Fibroblast of lung (primary cell): ENCODE results near the gene PLCB2. TPM values are rescaled to one million over a fixed set of nuclear protein-coding genes. Genes with fewer than 3 reads are reported as not detected.

Experiments used
- DNase-seq, 2 donors: peaks; one replicate each; pipeline versions ENCODE4 v3.0.0 to v3.0.0-alpha.2; 2010; ENCODE audit warnings: low read depth in 2 of 2
- H2AFZ ChIP-seq: 2 replicates; pipeline ENCODE4 v1.5.1; 2012; ENCODE audit warnings: low read length, control low read depth, inconsistent platforms
- H3K27ac ChIP-seq: 2 replicates; pipeline ENCODE4 v1.5.1; 2011; ENCODE audit warnings: low read length, control low read depth; ENCODE audit not compliant: insufficient read depth
- H3K27me3 ChIP-seq: 2 replicates; pipeline ENCODE4 v1.5.1; 2011; ENCODE audit warnings: mild to moderate bottlenecking, low read length; ENCODE audit not compliant: control insufficient read depth, insufficient read depth
- H3K36me3 ChIP-seq: 2 replicates; pipeline ENCODE4 v1.5.1; 2011; ENCODE audit warnings: low read length; ENCODE audit not compliant: control insufficient read depth, insufficient read depth
- H3K4me1 ChIP-seq: 2 replicates; pipeline ENCODE4 v1.5.1; 2011; ENCODE audit warnings: low read length; ENCODE audit not compliant: control insufficient read depth, insufficient read depth; ENCODE audit errors: extremely low read depth
- H3K4me2 ChIP-seq: 2 replicates; pipeline ENCODE4 v1.5.1; 2011; ENCODE audit warnings: low read length, control low read depth; ENCODE audit not compliant: insufficient read depth; ENCODE audit errors: extremely low read depth
- H3K4me3 ChIP-seq, 4 experiments: fragments of 200-600 bp in 1 of 4; sonication (generic) in 1 of 4; replicated peaks in 1 of 4; 2 replicates each; pipeline ENCODE4 v1.5.1; 2011 to 2016; ENCODE audit warnings: low read length in 4 of 4, low read depth in 3 of 4, mild to moderate bottlenecking in 3 of 4, control low read depth in 2 of 4, inconsistent platforms in 1 of 4, mixed read lengths in 1 of 4; ENCODE audit not compliant: insufficient read depth in 1 of 4; ENCODE audit errors: control extremely low read depth in 1 of 4
- H3K79me2 ChIP-seq: 2 replicates; pipeline ENCODE4 v1.5.1; 2012; ENCODE audit warnings: mild to moderate bottlenecking, low read length, inconsistent platforms; ENCODE audit not compliant: control insufficient read depth, insufficient read depth
- H3K9ac ChIP-seq: 2 replicates; pipeline ENCODE4 v1.5.1; 2011; ENCODE audit warnings: mild to moderate bottlenecking, low read length, control low read depth; ENCODE audit not compliant: insufficient read depth
- H3K9me3 ChIP-seq: 2 replicates; pipeline ENCODE4 v1.5.1; 2012; ENCODE audit warnings: low read depth, low read length; ENCODE audit not compliant: control insufficient read depth, insufficient read depth
- H4K20me1 ChIP-seq: 2 replicates; pipeline ENCODE4 v1.5.1; 2011; ENCODE audit warnings: low read length; ENCODE audit not compliant: control insufficient read depth, insufficient read depth; ENCODE audit errors: extremely low read depth
- CTCF ChIP-seq, 2 donors: IDR thresholded peaks in 1 of 2; conservative IDR thresholded peaks in 1 of 2; 1 replicate in 1 of 2; 2 replicates in 1 of 2; pipeline ENCODE4 v1.5.1; 2011 to 2012; ENCODE audit warnings: low read length in 2 of 2, control low read depth in 1 of 2, inconsistent platforms in 1 of 2, low read depth in 1 of 2, mild to moderate bottlenecking in 1 of 2
- EZH2 ChIP-seq: IDR thresholded peaks from 2 replicates; pipeline ENCODE4 v1.5.1; 2012; ENCODE audit warnings: low read length, control low read depth, mild to moderate bottlenecking; ENCODE audit errors: missing control alignments
- polyA minus RNA-seq: library from RNA; depleted of rRNA, polyadenylated mRNA; stranded (reverse); fragments of >200 nt; gene quantifications from 2 replicates; pipeline ENCODE4 v1.2.3, GENCODE V29; 2011; ENCODE audit warnings: low replicate concordance
- polyA plus RNA-seq, 2 donors: library from polyadenylated mRNA; depleted of rRNA in 1 of 2; stranded (reverse) in 1 of 2; unstranded in 1 of 2; fragments of >200 nt; gene quantifications; 2 replicates each; pipeline ENCODE4 v1.2.1, GENCODE V29; 2011 to 2012; ENCODE audit warnings: missing spikeins in 1 of 2
- total RNA-seq: library from RNA; depleted of rRNA; stranded (reverse); fragments of >200 nt; gene quantifications from 2 replicates; pipeline ENCODE4 v1.2.1, GENCODE V29; 2014

PLCB2 gene
- under 0.01 TPM in 2 replicates for total RNA-seq
- polyA plus RNA-seq: 0.33 and 0.40 TPM in 2 replicates
- polyA plus RNA-seq (2012): 0.35 and 0.68 TPM in 2 replicates
- not detected in 2 replicates for polyA minus RNA-seq

DNA sequence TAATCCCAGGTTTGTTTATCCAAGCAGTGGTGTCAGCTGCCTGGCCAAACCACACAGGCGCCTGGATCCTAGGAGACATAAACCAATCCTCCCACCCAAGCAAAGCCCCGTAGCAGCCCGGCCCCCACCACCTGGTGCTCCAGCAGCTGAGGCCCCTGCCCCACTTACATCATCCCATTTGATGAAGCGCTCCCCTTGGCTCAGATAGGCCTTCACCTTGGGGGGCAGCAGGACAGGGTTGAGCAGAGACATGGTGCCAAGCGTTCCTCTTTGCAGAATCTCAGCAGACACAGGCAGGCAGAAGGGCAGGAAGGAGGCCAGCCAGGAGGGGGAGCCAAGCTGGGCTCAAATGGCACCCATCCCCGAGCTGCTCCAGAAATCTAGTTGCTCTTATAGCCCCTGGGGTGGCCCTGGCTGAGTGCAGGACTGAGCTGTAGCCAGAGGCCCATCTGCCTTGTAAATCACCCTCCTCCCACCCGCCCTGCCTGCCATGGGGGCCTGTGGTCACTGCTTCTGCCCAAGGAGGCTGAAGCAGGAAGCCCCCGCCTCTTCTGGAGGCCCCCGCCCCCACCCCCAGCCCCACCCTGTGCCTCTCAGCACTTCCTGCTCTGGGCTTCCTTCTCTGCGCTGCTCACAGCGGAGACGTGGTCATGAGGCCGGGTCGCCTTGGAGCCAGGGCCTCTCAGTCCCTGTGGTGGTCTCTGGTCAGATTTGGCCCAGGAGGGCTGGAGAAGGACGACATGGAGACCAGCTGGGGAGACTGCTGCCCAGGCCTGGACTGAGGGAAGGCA lies at the start of gene PLCB2:
Gene PLCB2 (minus strand): TSS at position 515 of the 791 bp plus-strand sequence. CDS start 263 bp downstream, at position 252.
- Histone ChIP-seq H3K9me3 (no peaks in the 10 kb centered on the region), H3K4me1 (no peaks in the 10 kb centered on the region), H2AFZ (no peak within 1 kb of the TSS), H3K36me3 (no peaks in the 10 kb centered on the region), H4K20me1 (no peaks in the 10 kb centered on the region), H3K4me2 (no peak within 1 kb of the TSS), H3K27me3 (peaks cover 30% of the 10 kb centered on the region), H3K27ac (no peak within 1 kb of the TSS), H3K79me2 (no peaks in the 10 kb centered on the region), H3K4me3 (no peak within 1 kb of the TSS), H3K9ac (no peak within 1 kb of the TSS)
- no peak for DNase-seq
- TF ChIP-seq CTCF (conservative IDR thresholded peaks at IDR 0.05 in 1 of 2, IDR thresholded peaks at IDR 0.05 in 1 of 2; ENCODE audit: low read depth in 1 of 2, low read length in 2 of 2) (peak in 1 of 2 donors; percentile 29), EZH2 (no peak)

DNA sequence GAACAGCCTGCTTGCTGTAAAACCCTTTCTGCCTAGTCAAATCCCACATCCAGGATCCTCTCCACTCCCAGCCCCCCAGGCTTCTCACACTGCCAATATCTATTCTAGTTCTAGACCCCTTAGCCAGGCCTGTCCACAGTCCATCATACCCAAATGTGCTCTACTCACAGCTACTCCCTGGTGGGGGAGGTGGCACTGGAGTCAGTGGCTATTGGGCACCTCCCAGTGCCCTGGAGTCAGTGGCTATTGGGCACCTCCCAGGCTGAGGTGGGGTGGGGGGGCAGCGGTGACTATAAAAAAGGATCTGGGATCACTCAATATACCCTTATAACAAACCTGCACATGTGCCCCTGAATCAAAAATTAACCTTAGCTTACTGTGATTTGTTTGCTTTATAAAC lies 49.5 kb upstream of the PLCB2 start:
- TF ChIP-seq CTCF (conservative IDR thresholded peaks at IDR 0.05 in 1 of 2, IDR thresholded peaks at IDR 0.05 in 1 of 2; ENCODE audit: low read depth in 1 of 2, low read length in 2 of 2) (no peak), EZH2 (no peak)
- Histone ChIP-seq H3K9me3 (no peaks in the 10 kb centered on the region), H3K9ac (no peak overlapping the region), H3K4me1 (peaks cover 3% of the 10 kb centered on the region), H3K27ac (no peak overlapping the region), H2AFZ (no peak overlapping the region), H3K4me3 (no peak overlapping the region), H3K27me3 (peaks cover 35% of the 10 kb centered on the region), H3K79me2 (no peaks in the 10 kb centered on the region), H3K36me3 (no peaks in the 10 kb centered on the region), H3K4me2 (no peak overlapping the region), H4K20me1 (no peaks in the 10 kb centered on the region)
- DNase-seq: no peak

GRCh38 chr15:40355976-40356585 lies 48.3 kb upstream of the PLCB2 start:
- no peak overlapping the region for H3K4me3 ChIP-seq
- no peaks in the 10 kb centered on the region for H3K9me3 ChIP-seq
- H3K27ac ChIP-seq: no peak overlapping the region
- no peak for DNase-seq
- H2AFZ ChIP-seq: no peak overlapping the region
- H3K27me3 ChIP-seq: peaks cover 31% of the 10 kb centered on the region
- no peaks in the 10 kb centered on the region for H3K36me3 ChIP-seq
- H3K4me1 ChIP-seq: peaks cover 3% of the 10 kb centered on the region
- H3K4me2 ChIP-seq: no peak overlapping the region
- TF ChIP-seq EZH2 (no peak), CTCF (conservative IDR thresholded peaks at IDR 0.05 in 1 of 2, IDR thresholded peaks at IDR 0.05 in 1 of 2; ENCODE audit: low read depth in 1 of 2, low read length in 2 of 2) (no peak)
- H3K9ac ChIP-seq: no peak overlapping the region
- no peaks in the 10 kb centered on the region for H3K79me2 ChIP-seq
- H4K20me1 ChIP-seq: no peaks in the 10 kb centered on the region
